IPS-15b (cell line): ENCODE data around the gene VAMP2.

Source experiments
- H3K27me3 ChIP-seq: one replicate; pipeline ENCODE4 v1.6.1; 2013; ENCODE audit warnings: low read length; ENCODE audit not compliant: control insufficient read depth, insufficient read depth
- H3K36me3 ChIP-seq: one replicate; pipeline ENCODE4 v1.6.1; 2013; ENCODE audit warnings: low read length; ENCODE audit not compliant: control insufficient read depth, insufficient read depth
- H3K4me1 ChIP-seq: one replicate; pipeline ENCODE4 v1.6.1; 2013; ENCODE audit warnings: mild to moderate bottlenecking, low read length; ENCODE audit not compliant: control insufficient read depth, insufficient read depth
- H3K4me3 ChIP-seq: one replicate; pipeline ENCODE4 v1.5.1; 2013; ENCODE audit warnings: low read depth, low read length
- H3K9ac ChIP-seq: one replicate; pipeline ENCODE4 v1.6.1; 2013; ENCODE audit warnings: low read depth, mild to moderate bottlenecking, low read length
- H3K9me3 ChIP-seq: one replicate; pipeline ENCODE4 v1.6.1; 2013; ENCODE audit warnings: mild to moderate bottlenecking, low read length; ENCODE audit not compliant: control insufficient read depth, insufficient read depth

Gene VAMP2

DNA sequence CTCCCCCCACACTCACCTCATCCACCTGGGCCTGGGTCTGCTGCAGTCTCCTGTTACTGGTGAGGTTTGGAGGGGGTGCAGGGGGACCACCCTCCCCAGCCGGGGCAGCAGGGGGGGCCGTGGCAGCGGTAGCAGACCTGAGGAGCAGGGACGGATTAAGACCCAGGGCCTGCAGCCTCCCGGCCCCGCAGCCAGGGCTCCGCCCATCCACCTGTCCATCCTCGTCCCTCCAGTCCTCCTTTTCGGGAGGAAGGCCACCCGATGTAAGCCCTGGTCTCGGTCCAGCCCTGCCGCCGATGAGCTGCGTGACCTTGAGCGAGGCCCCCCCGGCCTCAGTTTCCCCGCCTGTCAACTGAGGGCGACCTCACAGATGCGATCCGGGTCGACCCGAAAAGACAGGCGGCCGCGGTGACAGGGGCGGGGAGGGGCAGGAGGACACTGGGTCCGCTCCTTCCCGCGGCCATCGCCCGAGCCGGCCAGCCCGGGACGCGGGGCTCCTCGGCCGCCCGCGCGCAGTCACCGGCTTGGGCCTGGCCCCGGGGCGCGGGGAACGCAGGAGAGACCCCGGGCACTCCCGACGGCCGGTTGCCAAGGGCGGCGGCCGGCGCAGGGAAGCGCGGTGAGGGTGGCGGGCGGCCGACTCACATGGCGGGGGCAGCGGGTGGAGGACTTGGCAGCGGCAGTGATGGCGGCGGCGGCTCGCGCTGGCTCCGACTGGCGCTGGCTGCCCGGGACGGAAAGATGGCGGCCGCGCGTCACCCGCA, at the start of gene VAMP2:
Gene VAMP2 (minus strand): TSS at position 716 of the 764 bp plus-strand sequence. CDS start 69 bp downstream, at position 647.
- Histone ChIP-seq H3K27me3 (no peaks in the 10 kb centered on the region), H3K36me3 (peaks cover 5% of the 10 kb centered on the region), H3K9me3 (no peaks in the 10 kb centered on the region), H3K9ac (peak within 1 kb of the TSS; percentile 85), H3K4me1 (peaks cover 16% of the 10 kb centered on the region), H3K4me3 (peak within 1 kb of the TSS; percentile 88)

DNA sequence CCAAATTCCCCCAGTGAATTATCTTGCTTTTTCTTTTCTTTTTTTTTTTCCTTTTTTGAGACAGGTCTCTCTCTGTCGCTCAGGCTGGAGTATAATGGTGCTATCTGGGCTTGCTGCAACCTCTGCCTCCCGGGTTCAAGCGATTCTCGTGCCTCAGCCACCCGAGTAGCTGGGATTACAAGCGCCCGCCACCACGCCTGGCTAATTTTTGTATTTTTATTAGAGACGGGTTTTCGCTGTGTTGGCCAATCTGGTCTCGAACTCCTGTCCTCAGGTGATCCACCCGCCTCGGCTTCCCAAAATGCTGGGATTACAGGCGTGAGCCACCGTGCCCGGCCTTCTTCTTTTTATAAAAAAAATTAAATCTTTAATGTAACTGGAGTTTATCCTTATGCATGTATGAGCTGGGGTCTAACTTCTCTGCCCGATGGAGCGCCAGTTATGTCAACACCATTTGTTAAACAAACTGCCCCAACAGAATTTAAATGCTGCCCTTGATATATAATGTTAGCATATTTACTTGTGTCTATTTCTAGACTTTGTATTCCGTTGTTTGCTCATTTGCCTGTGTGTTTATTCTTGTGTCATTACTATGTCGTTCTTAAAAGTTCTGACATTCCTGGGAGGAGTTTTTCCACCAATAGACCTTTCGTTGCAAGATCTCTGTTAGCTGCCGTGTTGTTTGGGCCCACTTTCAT, 48.2 kb upstream of the VAMP2 start:
- H3K36me3 ChIP-seq, result peaks cover 15% of the 10 kb centered on the region
- H3K9ac ChIP-seq, result no peak overlapping the region
- H3K4me3 ChIP-seq, result peak overlapping the region; percentile 98
- H3K27me3 ChIP-seq, result no peaks in the 10 kb centered on the region
- H3K9me3 ChIP-seq, result no peaks in the 10 kb centered on the region
- peaks cover 5% of the 10 kb centered on the region for H3K4me1 ChIP-seq

DNA sequence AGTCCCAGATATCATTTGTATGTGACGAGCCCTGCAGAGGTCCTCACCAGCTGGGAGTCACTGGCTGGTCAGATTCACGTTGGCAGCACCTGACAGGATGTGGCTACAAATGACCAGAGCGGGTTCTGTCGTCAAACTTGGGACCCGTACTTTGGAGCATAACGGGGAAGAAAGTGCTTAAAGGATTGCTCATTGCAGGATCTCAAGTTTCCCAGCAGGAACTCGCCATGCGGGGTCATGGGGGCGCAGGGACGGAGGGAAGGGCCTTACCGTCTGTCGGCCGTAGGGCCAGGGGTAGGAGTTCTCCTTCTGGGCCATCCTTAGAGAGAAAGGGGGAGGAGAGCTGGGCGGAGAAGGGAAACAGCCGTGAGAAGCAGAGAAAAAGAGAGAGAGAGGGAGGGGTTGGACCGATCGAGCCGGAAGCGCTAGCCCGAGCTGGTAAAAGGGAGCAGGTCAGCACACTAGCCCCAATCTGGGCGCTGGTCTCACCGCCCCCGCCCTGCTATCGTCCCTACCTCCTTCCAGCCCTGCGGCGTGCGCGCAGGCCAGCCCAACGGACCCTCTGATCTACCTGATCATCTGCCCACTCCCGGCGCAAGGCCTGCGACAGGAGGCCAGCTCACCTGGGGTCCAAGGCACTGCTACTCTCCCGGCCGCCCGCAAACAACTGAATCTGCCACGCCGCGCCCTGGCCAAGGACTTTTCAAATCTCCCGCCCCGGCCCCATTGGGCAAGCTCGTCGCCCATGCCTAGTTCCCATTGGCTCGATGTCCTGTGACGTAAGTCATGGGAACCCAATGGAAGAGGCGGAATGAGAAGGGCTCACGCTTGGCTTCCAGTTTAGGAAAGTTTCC, 47.4 kb upstream of the VAMP2 start, which contains the start of gene AURKB:
Gene AURKB (minus strand): TSS at position 669 of the 854 bp plus-strand sequence. CDS start 351 bp downstream, at position 318.
- no peaks in the 10 kb centered on the region for H3K27me3 ChIP-seq
- peak within 1 kb of the TSS; percentile 98 for H3K4me3 ChIP-seq
- peaks cover 5% of the 10 kb centered on the region for H3K4me1 ChIP-seq

GRCh38 chr17:8206536-8206935, 43.8 kb upstream of the VAMP2 start:
- no peaks in the 10 kb centered on the region for H3K9me3 ChIP-seq
- peaks cover 5% of the 10 kb centered on the region for H3K4me1 ChIP-seq
- peaks cover 34% of the 10 kb centered on the region for H3K36me3 ChIP-seq
- no peak overlapping the region for H3K9ac ChIP-seq
- no peaks in the 10 kb centered on the region for H3K27me3 ChIP-seq
- H3K4me3 ChIP-seq, result no peak overlapping the region

More for the DNA sequence above, 47.4 kb upstream of the VAMP2 start, which contains the start of gene AURKB:
- H3K9ac ChIP-seq, result peak within 1 kb of the TSS; percentile 90
- peaks cover 22% of the 10 kb centered on the region for H3K36me3 ChIP-seq
- no peaks in the 10 kb centered on the region for H3K9me3 ChIP-seq

DNA sequence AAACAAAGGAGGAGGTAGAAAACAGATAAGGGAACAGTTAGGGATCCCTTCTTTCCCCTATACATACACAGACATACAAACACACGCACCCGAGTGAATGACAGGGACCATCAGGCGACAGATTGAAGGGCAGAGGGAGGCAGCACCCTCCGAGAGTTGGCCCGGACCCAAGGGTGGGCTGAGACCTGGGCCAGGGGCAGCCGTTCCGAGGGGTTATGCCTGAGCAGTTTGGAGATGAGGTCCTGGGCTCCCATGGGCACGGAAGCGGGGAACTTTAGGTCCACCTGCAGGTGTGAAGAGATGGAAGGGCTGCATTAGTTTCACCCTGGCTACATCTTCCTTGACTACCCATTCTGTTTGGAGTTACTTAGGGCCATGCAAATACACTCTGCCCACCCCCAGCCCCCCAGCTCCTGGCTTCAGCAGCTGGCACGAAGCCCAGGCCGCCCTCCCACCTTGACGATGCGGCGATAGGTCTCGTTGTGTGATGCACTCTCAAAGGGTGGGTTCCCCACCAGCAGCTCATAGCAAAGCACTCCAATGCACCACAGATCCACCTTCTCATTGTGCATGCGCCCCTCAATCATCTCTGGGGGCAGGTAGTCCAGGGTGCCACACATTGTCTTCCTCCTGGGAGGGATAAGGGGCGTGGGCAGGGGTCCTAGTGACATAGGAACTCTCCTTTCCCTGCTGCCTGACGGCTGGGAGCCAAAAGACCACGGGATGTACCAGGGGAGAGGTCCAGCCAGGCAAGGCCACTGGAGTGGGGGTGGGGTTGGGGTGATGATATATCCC, 42.2 kb upstream of the VAMP2 start:
- Histone ChIP-seq H3K36me3 (peaks cover 34% of the 10 kb centered on the region), H3K9me3 (no peaks in the 10 kb centered on the region), H3K27me3 (no peaks in the 10 kb centered on the region), H3K4me1 (peaks cover 5% of the 10 kb centered on the region), H3K9ac (no peak overlapping the region), H3K4me3 (no peak overlapping the region)

- Histone ChIP-seq H3K27me3 (peaks cover 19% of the 10 kb centered on the region), H3K9me3 (no peaks in the 10 kb centered on the region), H3K4me1 (peaks cover 14% of the 10 kb centered on the region), H3K4me3 (peak overlapping the region; percentile 57), H3K9ac (peak overlapping the region; percentile 48), H3K36me3 (no peaks in the 10 kb centered on the region)
These were observed 29.5 kb upstream of the VAMP2 start for GRCh38 chr17:8192070-8192815.

DNA sequence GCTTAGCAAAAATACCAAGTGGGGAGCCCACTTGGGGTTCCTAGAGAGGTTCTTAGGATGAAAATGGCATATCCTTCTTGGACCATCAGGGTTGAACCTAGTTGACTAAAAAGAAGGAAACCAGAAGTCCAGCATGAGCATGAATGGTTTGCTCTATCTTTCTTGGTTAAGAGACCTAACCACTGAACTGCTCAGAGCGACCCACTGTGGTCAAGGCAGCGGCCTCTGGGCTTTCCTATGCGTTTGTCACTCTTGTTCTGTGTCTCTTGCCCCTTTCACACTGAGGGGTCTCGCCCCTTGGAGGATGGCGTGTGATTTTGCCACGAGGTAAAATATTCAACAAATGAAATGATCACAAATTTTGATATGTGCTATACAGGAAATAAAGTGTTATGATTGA, 27.8 kb upstream of the VAMP2 start:
- Histone ChIP-seq H3K9ac (no peak overlapping the region), H3K36me3 (peaks cover 3% of the 10 kb centered on the region), H3K4me3 (peak overlapping the region; percentile 76), H3K27me3 (peaks cover 19% of the 10 kb centered on the region), H3K9me3 (no peaks in the 10 kb centered on the region), H3K4me1 (peaks cover 14% of the 10 kb centered on the region)

DNA sequence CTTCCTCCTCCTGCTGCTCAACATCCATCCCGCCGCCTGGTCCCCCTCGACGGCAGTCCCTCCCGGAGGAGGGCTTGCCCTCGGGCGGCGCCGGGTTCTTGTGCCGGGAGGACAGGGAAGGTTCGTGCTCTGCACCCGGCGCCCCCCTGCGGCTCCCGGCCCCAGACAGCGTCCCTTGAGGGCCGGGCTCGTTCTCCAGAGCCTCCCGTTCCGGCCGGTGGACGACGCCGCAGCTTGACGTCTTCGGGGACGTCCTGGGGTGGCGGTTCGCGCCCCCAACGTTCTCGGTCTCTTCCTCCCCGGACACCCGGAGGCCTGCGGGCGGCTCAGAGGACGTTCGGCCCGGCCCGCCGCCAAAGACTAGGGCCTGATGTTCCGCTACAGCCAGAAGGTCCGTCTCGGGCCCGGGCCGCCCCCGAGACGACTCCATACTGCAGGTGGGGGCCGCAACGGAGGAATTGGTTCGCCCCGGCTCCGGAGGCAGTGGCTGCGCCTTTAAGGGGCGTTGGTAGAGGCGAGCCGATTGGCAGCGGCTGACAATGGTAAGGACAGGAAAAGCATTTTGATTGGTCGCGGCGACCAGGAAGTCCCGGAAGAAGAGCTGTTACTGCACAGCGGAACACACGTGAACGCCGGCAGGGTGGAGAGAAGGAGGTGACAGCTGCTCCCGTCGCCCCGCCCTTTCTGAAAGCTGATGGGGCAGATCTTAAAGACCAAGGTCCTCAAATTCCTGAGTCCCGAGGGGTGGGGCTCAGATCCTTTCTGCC, 27.1 kb upstream of the VAMP2 start, which contains the start of gene BORCS6:
Gene BORCS6 (minus strand): TSS at position 470 of the 767 bp plus-strand sequence. CDS start 40 bp downstream, at position 430.
- Histone ChIP-seq H3K27me3 (peaks cover 19% of the 10 kb centered on the region), H3K36me3 (peaks cover 3% of the 10 kb centered on the region), H3K9me3 (no peaks in the 10 kb centered on the region), H3K4me3 (peak within 1 kb of the TSS; percentile 76), H3K4me1 (peaks cover 14% of the 10 kb centered on the region), H3K9ac (no peak within 1 kb of the TSS)

DNA sequence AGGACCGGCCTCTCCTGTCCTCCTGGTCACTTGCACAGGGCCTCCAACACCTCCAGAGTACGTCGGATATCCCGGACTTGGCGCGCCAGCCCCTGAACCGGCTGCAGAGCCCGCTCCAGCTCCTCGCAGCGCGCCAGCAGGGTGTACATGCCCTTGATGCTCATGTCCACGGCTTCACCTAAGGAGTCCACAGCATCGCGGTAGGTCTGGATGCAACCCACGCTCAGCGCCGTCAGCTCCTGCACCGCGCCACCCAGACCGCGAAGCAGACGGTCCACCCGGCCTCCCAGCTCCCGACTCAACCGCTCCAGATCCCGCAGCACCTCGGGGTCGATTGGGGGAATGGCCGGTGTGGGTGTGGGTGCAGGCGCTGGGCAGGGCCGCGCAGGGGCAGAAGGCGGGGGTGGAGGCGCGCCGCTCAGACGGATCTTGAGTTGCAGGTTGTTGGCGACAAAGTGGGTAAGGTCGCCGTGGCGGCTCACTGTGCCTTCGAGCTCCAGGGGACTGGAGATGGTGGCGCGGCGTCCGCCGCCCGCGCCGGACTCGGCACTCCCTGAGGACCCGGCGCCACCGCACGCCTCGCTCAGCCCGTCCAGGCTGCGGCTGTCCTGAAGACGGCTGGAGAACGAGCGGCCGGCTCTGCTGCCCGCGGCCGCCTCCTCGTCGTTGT, 26.4 kb upstream of the VAMP2 start:
- H3K9me3 ChIP-seq, result no peaks in the 10 kb centered on the region
- H3K4me3 ChIP-seq, result peak overlapping the region; percentile 76
- no peak overlapping the region for H3K9ac ChIP-seq
- peaks cover 19% of the 10 kb centered on the region for H3K27me3 ChIP-seq
- H3K4me1 ChIP-seq, result peaks cover 14% of the 10 kb centered on the region
- peaks cover 3% of the 10 kb centered on the region for H3K36me3 ChIP-seq
